Subcutaneous adipose tissue (tissue), 4 donors: Measurements from ENCODE around the gene CAPS2. TPM values are rescaled to one million over a fixed set of nuclear protein-coding genes. Genes with fewer than 3 reads are reported as not detected.

ENCODE experiments used
- CTCF ChIP-seq: fragments of 450-650 bp; IDR thresholded peaks from one replicate; pipeline ENCODE4 v1.5.1; 2016; ENCODE audit warnings: low read depth, mild to moderate bottlenecking, control low read depth, antibody characterized with exemption, moderate library complexity
- total RNA-seq, 4 donors: library from RNA; depleted of rRNA; stranded (reverse); fragments of >200 nt; gene quantifications; one replicate each; pipeline ENCODE4 v1.1.0, GENCODE V29; 2016

CAPS2 gene
- total RNA-seq, 4 donors from 2014 or later: 8.6 to 22.2 (median 14.9) TPM

GRCh38 chr12:75245108-75245507 is 85.0 kb downstream of the CAPS2 start:
- TF ChIP-seq CTCF: no peak

- no peak for TF ChIP-seq CTCF
These were observed 90.1 kb downstream of the CAPS2 start for GRCh38 chr12:75239987-75240386.

- no peak for TF ChIP-seq CTCF
These were observed 93.9 kb downstream of the CAPS2 start for GRCh38 chr12:75236206-75236605.

DNA sequence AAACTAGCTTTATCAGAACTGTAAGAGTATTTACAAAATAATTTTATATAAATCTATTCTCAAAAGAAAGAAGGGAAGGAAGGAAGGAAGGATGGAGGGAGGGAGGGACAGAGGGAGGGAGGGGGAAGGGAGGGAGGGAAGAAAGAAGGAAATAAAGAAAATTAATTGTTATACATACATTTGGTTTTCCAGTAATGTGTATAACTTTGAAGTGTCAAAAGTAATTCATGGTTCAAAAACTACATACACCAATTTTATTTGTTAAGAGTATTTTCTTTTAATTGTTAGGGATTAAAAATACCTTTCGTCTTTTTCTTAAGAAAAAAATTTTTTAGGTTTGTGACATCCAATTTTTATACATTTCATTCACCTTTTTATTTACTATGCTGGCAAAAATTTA is 103.0 kb downstream of the CAPS2 start:
- TF ChIP-seq CTCF: no peak

Other genes starting within 250 kb of the CAPS2 start
- not detected for gene KCNC2, start 120.5 kb downstream of the CAPS2 start, total RNA-seq
- not detected for gene GLIPR1L1, start 4.3 kb upstream of the CAPS2 start, total RNA-seq
- 1 to 10 TPM in 3 of 4 donors, under 1 TPM in 1; 0.66 to 2.5 (median 1.6) TPM for gene GLIPR1L2, start 60.8 kb upstream of the CAPS2 start, total RNA-seq
- 10 to 100 TPM in 3 of 4 donors, 1 to 10 TPM in 1; 8.9 to 82.6 (median 24.2) TPM for gene GLIPR1, start 150.4 kb upstream of the CAPS2 start, total RNA-seq
- gene KRR1, start 181.3 kb upstream of the CAPS2 start, total RNA-seq: 10 to 100 TPM; 21.9 to 66.7 (median 31.8) TPM